G401.6 (cell line): ENCODE data around the gene SLITRK3.
"Not testable (repeated sequence)": the region's sequence is repeated elsewhere in the genome, so short reads cannot be mapped to it uniquely, and the experiment has no call there.

Source experiments
- FAIRE-seq: peaks from 2 replicates; lab custom pipeline; 2012; peaks lifted over from hg19 to GRCh38; lab: Jason Lieb, UNC

Gene SLITRK3

GRCh38 chr3:165191491-165191890, 4.7 kb downstream of the SLITRK3 start:
- no peak for FAIRE-seq

GRCh38 chr3:165188452-165188851, 7.7 kb downstream of the SLITRK3 start:
- FAIRE-seq, result no peak

DNA sequence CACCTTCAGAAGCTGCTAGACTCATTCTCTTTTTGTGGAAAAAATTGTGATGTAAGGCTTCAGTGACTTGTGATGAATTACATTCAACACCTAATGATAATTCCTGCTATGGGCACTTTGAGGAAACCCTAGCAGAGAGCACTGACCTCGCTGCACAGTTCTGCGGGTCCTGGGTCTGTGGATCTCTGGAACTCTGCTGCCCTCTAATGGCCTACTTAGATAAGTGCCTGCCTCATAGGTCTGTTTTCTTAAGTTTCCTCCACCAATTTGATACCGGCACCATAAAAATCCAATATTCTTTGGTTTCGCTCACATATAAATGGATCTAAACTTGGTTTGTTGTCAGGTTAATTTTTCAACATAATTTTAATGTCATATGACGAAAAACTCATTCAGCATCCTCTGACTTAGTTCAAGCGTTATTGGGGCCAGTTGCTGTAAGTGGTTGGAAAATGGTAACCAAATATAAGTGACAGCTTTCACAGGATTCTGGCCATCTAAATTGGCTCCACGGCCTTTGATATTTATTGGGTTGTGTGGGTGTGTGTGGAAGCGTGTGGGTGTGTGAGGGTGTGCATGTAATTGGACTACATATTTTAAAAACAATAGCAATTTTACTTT, 10.4 kb downstream of the SLITRK3 start:
- peak; percentile 11 for FAIRE-seq

GRCh38 chr3:165181556-165181955, 14.6 kb downstream of the SLITRK3 start:
- FAIRE-seq, result no peak

GRCh38 chr3:165170236-165170635, 25.9 kb downstream of the SLITRK3 start:
- no peak for FAIRE-seq

- no peak for FAIRE-seq
Observed at GRCh38 chr3:165169368-165169767, 26.8 kb downstream of the SLITRK3 start.

- no peak for FAIRE-seq
Observed at GRCh38 chr3:165162883-165163282, 33.3 kb downstream of the SLITRK3 start.

- no peak for FAIRE-seq
Observed at GRCh38 chr3:165159760-165160421, 36.3 kb downstream of the SLITRK3 start.

DNA sequence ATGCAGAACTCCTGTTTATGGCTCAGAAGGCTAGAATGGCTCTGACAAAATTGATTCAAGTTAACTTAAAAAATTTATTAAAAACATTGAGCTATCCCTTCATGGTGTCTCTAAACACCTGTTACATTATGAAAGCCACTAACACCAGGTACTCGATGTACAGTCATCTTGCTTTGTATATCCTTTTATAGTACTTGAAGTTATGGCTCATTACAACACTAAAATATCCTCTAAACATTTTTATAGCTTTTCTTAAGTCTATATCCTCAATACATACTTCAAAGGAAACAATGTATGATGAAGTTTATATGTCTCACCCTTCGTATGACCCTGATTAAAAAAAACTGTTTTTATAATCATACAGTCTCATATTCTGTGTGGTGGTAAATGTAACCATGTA, 38.2 kb downstream of the SLITRK3 start:
- FAIRE-seq, result no peak

DNA sequence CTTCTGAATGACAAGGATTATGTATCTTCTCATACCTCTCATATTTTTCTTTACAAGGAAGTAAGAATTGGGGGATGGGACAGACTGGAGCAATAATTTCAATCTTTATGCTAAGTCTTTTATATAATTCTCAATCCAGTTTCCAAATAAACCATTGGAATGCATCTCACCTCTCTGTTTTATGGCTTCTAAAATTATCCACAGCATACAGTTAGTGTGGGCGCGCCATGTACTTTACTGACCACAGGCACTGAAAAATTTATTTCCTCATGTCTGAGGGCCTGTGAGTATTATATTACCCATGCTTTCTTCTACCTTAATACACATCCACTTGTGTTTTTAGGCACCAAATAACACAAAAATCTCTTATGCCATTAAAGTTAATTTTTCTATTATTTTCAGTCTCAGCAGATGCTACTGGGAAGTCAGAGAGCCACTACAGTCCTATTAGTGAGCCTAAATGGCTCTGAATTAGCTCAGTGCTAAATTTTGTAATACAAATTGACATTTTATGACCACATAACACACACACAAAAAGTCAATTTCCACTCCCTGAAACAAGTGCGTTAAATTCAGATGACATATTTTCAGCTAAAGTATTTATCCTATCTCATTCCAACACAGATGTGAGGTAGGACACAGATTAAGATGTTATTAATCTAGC, 39.3 kb downstream of the SLITRK3 start:
- FAIRE-seq, result no peak

GRCh38 chr3:165148876-165149441, 47.2 kb downstream of the SLITRK3 start:
- no peak for FAIRE-seq

GRCh38 chr3:165144271-165144670, 51.9 kb downstream of the SLITRK3 start:
- FAIRE-seq, result no peak

DNA sequence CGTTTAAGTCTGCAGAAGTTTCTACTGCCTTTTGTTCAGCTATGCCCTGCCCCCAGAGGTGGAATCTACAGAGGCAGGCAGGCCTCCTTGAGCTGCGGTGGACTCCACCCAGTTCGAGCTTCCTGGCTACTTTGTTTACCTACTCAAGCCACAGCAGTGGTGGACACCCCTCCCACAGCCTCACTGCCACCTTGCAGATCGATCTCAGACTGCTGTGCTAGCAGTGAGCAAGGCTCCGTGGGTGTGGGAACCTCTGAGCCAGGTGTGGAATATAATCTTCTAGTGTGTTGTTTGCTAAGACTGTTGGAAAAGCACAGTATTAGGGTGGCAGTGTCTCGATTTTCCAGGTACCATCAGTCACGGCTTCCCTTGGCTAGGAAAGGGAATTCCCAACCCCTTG, 56.3 kb downstream of the SLITRK3 start:
- not testable (repeated sequence) for FAIRE-seq
